Pulmonary artery endothelial cell (primary cell): ENCODE results near the gene SDHA. TPM values are rescaled to one million over a fixed set of nuclear protein-coding genes. Genes with fewer than 3 reads are reported as not detected.
"Not testable (repeated sequence)": the region's sequence is repeated elsewhere in the genome, so short reads cannot be mapped to it uniquely, and the experiment has no call there.

Experiments used
- DNase-seq: peaks from one replicate; pipeline ENCODE4 v3.0.0-alpha.2; 2011; ENCODE audit warnings: low read depth, low spot score
- total RNA-seq: library from RNA; depleted of rRNA; stranded (reverse); fragments of >200 nt; gene quantifications from 2 replicates; pipeline ENCODE4 v1.2.3, GENCODE V29; 2014

The SDHA gene
- total RNA-seq, 1 donor from 2014 or later: 210 TPM

GRCh38 chr5:297991-298736 lies 80.0 kb downstream of the SDHA start:
- not testable (repeated sequence) for DNase-seq

GRCh38 chr5:298737-299125 lies 80.6 kb downstream of the SDHA start:
- DNase-seq: no peak

GRCh38 chr5:299921-300320 lies 81.8 kb downstream of the SDHA start:
- DNase-seq: not testable (repeated sequence)

- not testable (repeated sequence) for DNase-seq
These were observed 82.7 kb downstream of the SDHA start for GRCh38 chr5:300691-301435.

- not testable (repeated sequence) for DNase-seq
These were observed 84.3 kb downstream of the SDHA start for GRCh38 chr5:302416-302815.

GRCh38 chr5:302966-303365 lies 84.8 kb downstream of the SDHA start:
- DNase-seq: no peak

GRCh38 chr5:303741-304140 lies 85.6 kb downstream of the SDHA start:
- DNase-seq: not testable (repeated sequence)

- no peak for DNase-seq
These were observed 86.9 kb downstream of the SDHA start for GRCh38 chr5:305050-305449.

- DNase-seq: no peak
These were observed 87.3 kb downstream of the SDHA start for GRCh38 chr5:305459-305858.

- no peak for DNase-seq
These were observed 88.1 kb downstream of the SDHA start for GRCh38 chr5:306011-306805.

Other genes starting within 250 kb of the SDHA start
- not detected in 2 replicates for gene PLEKHG4B, start 126.2 kb upstream of the SDHA start, total RNA-seq
- gene LRRC14B, start 26.8 kb upstream of the SDHA start, total RNA-seq: not detected in 2 replicates
- gene CCDC127, start 167 bp upstream of the SDHA start, total RNA-seq: 4.7 and 6.3 TPM in 2 replicates
- 137 and 153 TPM in 2 replicates for gene PDCD6, start 53.3 kb downstream of the SDHA start, total RNA-seq
- 5.4 and 6.8 TPM in 2 replicates for gene AHRR, start 103.4 kb downstream of the SDHA start, total RNA-seq
- gene EXOC3, start 224.9 kb downstream of the SDHA start, total RNA-seq: 35.3 and 45.0 TPM in 2 replicates